Measurements from ENCODE around the gene LGALS7B.

Gene LGALS7B

DNA sequence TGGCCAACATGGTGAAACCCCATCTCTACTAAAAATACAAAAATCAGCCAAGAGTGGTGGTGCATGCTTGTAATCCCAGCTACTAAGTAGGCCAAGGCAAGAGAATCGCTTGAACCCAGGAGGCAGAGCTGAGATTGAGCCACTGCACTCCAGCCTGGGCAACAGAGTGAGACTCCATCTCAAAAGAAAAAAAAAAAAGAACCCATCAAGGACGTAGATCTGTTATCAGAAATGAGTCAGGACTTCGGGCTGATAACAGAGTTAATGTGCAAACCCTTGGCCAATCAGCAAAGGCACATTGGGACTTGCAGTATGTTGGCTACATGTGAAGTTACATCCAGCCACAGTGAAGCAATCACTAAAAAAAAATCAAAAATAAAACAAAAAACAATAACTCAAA, 4.8 kb upstream of the LGALS7B start:
- TF ChIP-seq CTCF (IDR thresholded peaks at IDR 0.05), result no peak

- no peak for TF ChIP-seq CTCF (IDR thresholded peaks at IDR 0.05)
These were observed 3.8 kb upstream of the LGALS7B start for GRCh38 chr19:38785187-38785699.

- TF ChIP-seq CTCF (IDR thresholded peaks at IDR 0.05), result no peak
These were observed 2.3 kb upstream of the LGALS7B start for GRCh38 chr19:38786572-38787265.

DNA sequence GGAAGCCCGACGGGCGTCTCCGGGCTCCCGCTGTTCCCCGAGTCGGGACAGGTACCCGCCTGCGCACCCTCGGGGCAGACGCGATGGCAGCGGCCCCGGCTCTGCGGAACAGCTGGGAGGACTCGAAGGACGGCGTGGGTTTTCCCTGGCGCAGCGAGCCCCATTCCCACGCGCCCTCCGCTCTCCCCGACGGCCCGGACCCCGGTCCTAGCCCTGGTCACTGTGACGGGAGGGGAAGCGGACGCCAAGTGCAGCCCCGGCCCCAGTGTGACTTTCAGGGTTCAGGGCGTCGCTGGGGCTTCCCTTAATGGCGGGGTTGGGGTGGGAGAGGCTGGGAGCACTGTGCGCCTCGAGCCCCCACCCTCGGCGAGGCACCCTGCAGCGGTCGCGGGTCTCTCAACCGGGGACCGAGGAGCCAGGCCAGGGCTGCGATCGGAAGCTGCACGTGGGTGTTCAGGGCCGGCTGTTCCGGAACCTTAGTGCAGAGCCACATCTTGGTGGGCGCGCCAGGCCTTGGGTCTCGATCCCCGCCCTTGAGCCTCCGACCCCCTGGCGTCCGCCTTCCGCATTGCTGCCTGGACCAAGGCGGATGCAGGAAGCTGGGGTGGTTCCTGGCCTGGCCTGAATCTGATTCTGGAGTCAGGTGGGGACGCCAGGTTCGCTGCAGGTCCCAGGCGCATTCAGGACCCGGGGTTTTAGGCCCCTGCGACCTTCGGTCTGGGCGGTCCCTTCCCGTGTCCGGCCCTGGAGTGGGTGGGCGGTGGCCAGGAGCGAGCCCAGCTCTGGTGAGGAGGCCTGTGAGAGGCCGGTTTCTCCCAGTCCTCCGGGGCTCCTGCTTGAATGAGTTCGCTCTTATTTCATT, 3.5 kb downstream of the LGALS7B start:
- no peak for TF ChIP-seq CTCF (IDR thresholded peaks at IDR 0.05)

DNA sequence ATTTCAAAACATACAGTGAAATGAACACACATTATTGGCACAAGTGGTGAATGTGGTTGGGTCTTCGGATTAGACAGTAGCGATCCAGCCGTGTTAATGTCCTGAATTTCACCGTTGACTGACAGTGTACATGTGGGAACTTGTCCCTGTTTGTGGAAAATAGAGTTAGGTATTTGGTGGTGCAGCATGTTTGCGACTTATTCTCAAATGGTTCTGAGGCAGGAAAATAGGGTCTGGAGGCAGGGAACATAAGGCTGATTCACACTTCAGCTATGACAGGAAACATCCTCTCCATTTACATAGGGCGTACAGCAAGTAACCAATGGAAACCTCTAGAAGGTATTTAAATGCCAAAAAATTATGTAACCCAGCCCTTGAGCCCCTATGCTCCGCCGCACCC, 4.2 kb downstream of the LGALS7B start:
- TF ChIP-seq CTCF (IDR thresholded peaks at IDR 0.05), result no peak

DNA sequence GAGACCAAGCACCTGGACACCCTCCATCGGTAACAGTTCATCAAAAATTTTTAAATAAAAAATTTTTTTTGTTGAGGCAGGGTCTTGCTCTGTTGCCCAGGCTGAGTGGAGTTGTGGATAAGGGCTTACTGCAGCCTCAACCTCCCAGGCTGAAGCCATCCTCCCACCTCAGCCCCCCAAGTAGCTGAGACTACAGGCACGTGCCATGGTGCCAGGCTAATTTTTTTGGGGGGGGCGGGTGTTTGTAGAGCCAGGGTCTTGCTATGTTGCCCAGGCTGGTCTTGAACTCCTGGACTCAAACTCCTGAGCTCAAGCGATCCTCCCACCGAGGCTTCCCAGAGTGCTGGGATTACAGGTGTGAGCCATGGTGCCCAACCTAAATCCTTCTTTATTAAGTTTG, 4.7 kb downstream of the LGALS7B start:
- TF ChIP-seq CTCF (IDR thresholded peaks at IDR 0.05), result no peak

DNA sequence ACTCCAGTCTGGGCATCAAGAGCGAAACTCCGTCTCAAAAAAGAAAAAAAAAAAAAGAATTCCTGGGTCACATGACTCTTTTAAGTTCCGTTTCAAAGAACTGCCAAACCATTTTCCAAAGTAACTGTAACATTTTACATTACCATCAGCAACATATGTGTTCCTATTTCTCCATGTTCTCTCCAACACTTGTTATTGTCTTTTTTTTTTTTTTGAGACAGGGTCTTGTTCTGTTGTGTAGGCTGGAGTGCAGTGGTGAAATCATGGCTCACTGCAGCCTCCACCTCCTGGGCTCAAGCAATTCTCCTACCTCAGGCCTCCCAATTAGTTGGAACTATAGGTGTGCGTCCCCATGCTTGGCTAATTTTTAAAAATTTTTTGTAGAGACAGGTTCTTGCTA, 6.5 kb downstream of the LGALS7B start:
- TF ChIP-seq CTCF (IDR thresholded peaks at IDR 0.05), result no peak
